A673 (cell line): ENCODE results near the gene THBS2. TPM values are rescaled to one million over a fixed set of nuclear protein-coding genes. Genes with fewer than 3 reads are reported as not detected.

Source experiments
- BruUV-seq: library from RNA; stranded (reverse); fragments of 400-500 nt; replicated peaks from 2 replicates; lab custom pipeline; 2021; lab: Mats Ljungman, UMichigan
- CTCF ChIA-PET: fragments of 300-600 bp; sonication (Branson Sonifier 250); formaldehyde crosslinking; loops from one replicate; lab custom pipeline; 2022; ENCODE audit warnings: antibody characterized with exemption; lab: Charles Lee
- POLR2A ChIA-PET: fragments of 300-600 bp; sonication (Branson Sonifier 250); formaldehyde crosslinking; loops from one replicate; lab custom pipeline; 2022; ENCODE audit warnings: antibody characterized with exemption; ENCODE audit not compliant: low non-redundant PET; lab: Charles Lee
- DNase-seq: peaks from one replicate; pipeline ENCODE4 v3.0.0-alpha.2; 2015; ENCODE audit warnings: low spot score
- H3K27ac ChIP-seq: fragments of 200-600 bp; sonication (generic); 2 replicates; pipeline ENCODE4 v1.5.1; 2016; ENCODE audit warnings: mixed run types, low read depth, mild to moderate bottlenecking, mixed read lengths, antibody characterized with exemption, low read length; ENCODE audit not compliant: poor library complexity, severe bottlenecking
- H3K27me3 ChIP-seq: fragments of 200-600 bp; sonication (generic); replicated peaks from 2 replicates; pipeline ENCODE4 v1.6.1; 2017; ENCODE audit warnings: mixed run types, low read depth, mild to moderate bottlenecking, mixed read lengths, antibody characterized with exemption, low read length; ENCODE audit not compliant: insufficient read depth, poor library complexity
- H3K36me3 ChIP-seq: fragments of 200-600 bp; sonication (generic); 2 replicates; pipeline ENCODE4 v1.6.1; 2016; ENCODE audit warnings: mixed run types, mild to moderate bottlenecking, mixed read lengths, antibody characterized with exemption, low read length; ENCODE audit not compliant: insufficient read depth, poor library complexity, severe bottlenecking
- H3K4me1 ChIP-seq: fragments of 200-600 bp; sonication (generic); 2 replicates; pipeline ENCODE4 v1.6.1; 2017; ENCODE audit warnings: mixed run types, mild to moderate bottlenecking, mixed read lengths, antibody characterized with exemption, low read length; ENCODE audit not compliant: insufficient read depth, poor library complexity, severe bottlenecking
- H3K4me3 ChIP-seq: fragments of 200-600 bp; sonication (generic); 2 replicates; pipeline ENCODE4 v1.5.1; 2016; ENCODE audit warnings: low read depth, mixed run types, mild to moderate bottlenecking, mixed read lengths, low read length; ENCODE audit not compliant: poor library complexity, severe bottlenecking
- H3K9me3 ChIP-seq: fragments of 200-600 bp; sonication (generic); 2 replicates; pipeline ENCODE4 v1.6.1; 2016; ENCODE audit warnings: mixed run types, low read depth, mild to moderate bottlenecking, mixed read lengths, antibody characterized with exemption, low read length; ENCODE audit not compliant: poor library complexity, severe bottlenecking
- CTCF ChIP-seq: fragments of 300-800, 200-600 bp; sonication (generic); conservative IDR thresholded peaks from 2 replicates; pipeline ENCODE4 v1.5.1; 2017; ENCODE audit warnings: low read depth, mild to moderate bottlenecking, antibody characterized with exemption, low read length, moderate library complexity, mixed read lengths
- EZH2 ChIP-seq: fragments of 200-600 bp; sonication (generic); IDR thresholded peaks from 2 replicates; pipeline ENCODE4 v1.6.1; 2017; ENCODE audit warnings: borderline replicate concordance, low read depth, mild to moderate bottlenecking, mixed read lengths, antibody characterized with exemption, low read length; ENCODE audit not compliant: poor library complexity, severe bottlenecking
- intact Hi-C: fragments of 100-400 bp; cut with micrococcal nuclease; formaldehyde crosslinking; loops from one replicate; pipeline ENCODE4 v1.10.0; 2022; ENCODE audit not compliant: unreplicated experiment
- total RNA-seq: library from RNA; stranded (reverse); gene quantifications from 2 replicates; pipeline ENCODE4 v1.2.3, GENCODE V29; 2021

THBS2 gene
- total RNA-seq, 1 experiment from 2014 or later = 0.13 TPM

GRCh38 chr6:169221264-169221663, 32.4 kb downstream of the THBS2 start:
- BruUV-seq = no TSS peak
- CTCF ChIA-PET = no interaction called here
- Histone ChIP-seq H3K4me3 (no peak overlapping the region), H3K4me1 (no peaks in the 10 kb centered on the region), H3K27ac (no peak overlapping the region), H3K27me3 (no peaks in the 10 kb centered on the region), H3K9me3 (no peaks in the 10 kb centered on the region), H3K36me3 (no peaks in the 10 kb centered on the region)
- POLR2A ChIA-PET = no interaction called here
- TF ChIP-seq EZH2 = no peak
- TF ChIP-seq CTCF = no peak
- no peak for DNase-seq
- intact Hi-C loops = no loop called here

DNA sequence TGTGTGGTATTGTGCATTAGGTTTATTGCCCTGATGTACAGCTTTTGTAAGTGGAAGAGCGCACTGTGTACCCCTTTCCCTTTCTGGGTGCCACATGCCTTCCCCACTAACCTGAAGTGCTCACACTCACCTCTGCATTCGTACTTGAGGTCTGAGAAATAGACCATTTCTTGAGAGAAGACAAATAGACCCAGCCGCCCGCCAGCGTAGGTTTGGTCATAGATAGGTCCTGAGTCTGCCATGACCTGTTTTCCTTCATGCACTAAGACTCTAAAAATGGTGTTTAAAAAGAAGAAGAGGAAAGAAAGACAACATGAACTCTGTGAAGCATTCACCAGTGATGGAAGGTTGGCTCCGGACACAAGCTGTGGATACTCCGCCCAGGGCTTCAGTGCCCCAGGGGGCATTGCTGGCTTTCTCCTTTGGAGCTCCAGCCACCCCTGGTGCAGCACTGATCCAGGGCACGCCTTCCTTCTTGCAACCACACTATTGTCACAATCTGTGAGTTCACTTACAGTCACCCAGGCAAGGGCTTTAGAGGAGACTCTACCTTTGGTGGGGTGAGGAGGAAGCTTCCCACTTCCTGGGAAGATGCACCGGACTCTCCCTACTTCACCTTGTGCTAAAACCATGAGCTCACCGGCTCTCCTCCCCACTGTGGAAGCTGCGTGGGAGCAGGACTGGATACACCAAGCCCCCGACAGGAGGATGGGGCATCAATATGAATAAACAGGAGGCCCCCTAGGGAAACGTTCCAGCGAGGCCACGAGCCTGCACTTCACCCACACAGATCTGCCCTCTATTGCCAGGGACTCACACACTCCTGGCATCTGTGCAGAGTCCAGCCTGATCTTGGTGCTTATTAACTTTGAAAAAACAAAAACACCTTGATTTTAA, 33.3 kb downstream of the THBS2 start:
- Histone ChIP-seq H3K27ac (no peak overlapping the region), H3K27me3 (no peaks in the 10 kb centered on the region), H3K4me3 (no peak overlapping the region), H3K4me1 (no peaks in the 10 kb centered on the region), H3K9me3 (no peaks in the 10 kb centered on the region), H3K36me3 (no peaks in the 10 kb centered on the region)
- TF ChIP-seq EZH2 = no peak
- TF ChIP-seq CTCF = no peak
- no TSS peak for BruUV-seq
- ChIA-PET POLR2A (no interaction called here), CTCF (no interaction called here)
- intact Hi-C loops = no loop called here
- no peak for DNase-seq

DNA sequence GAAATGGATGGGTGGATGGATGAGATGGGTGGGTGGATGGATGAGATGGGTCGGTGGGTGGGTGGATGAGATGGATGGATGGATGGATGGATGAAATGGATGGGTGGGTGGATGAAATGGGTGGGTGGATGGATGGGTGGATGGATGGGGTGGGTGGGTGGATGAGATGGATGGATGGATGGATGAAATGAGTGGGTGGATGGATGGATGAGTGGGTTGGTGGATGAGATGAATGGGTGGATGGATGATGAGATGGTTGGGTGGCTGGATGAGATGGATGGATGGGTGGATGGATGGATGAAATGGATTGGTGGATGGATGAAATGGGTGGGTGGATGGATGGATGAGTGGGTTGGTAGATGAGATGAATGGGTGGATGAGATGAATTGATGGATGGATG, 35.7 kb downstream of the THBS2 start:
- Histone ChIP-seq H3K9me3 (no peaks in the 10 kb centered on the region), H3K36me3 (no peaks in the 10 kb centered on the region), H3K4me3 (no peak overlapping the region), H3K4me1 (no peaks in the 10 kb centered on the region), H3K27ac (no peak overlapping the region), H3K27me3 (no peaks in the 10 kb centered on the region)
- CTCF ChIA-PET = no interaction called here
- intact Hi-C loops = no loop called here
- no peak for DNase-seq
- TF ChIP-seq CTCF (no peak), EZH2 (no peak)
- POLR2A ChIA-PET = no interaction called here
- no TSS peak for BruUV-seq
